ENCODE measurements around the gene SMYD2. TPM values are rescaled to one million over a fixed set of nuclear protein-coding genes. Genes with fewer than 3 reads are reported as not detected.

SMYD2 gene
- total and polyA plus RNA-seq, 2 of the 8 experiments (the other 6 are each of a cell fraction or from before 2014, with no cell fraction given), result 3.0 to 5.2 TPM

DNA sequence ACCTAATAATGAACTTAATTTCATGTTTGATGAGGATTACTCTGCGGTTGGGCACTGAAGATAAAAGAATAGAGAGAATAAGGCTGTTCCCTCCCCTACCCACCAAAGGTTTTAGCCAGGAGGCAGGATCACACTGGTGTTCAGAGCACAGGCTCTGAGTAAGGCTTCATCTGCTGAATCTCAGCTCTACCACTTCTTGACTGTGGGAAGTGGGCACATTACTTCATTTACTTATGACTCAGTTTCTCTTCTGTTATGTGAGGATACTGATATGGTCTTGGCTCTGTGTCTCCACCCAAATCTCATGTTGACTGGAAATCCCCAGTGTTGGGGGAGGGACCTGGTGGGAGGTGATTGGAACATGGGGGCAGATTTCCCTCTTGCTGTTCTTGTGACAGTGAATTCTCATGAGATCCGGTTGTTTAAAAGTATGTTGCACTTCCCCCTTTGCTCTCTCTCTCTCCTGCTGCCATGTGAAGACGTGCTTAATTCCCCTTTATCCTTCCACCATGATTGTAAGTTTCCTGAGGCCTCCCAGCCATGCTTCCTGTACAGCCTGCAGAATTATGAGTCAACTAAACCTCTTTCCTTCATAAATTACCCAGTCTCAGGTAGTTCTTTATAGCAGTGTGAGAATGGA lies 79.7 kb downstream of the SMYD2 start:
- Histone ChIP-seq H4K91ac (replicated peaks; ENCODE audit: insufficient read length, low read length) (no peak overlapping the region), H3K4me1 (replicated peaks in 1 of 4; ENCODE audit: control insufficient read depth in 3 of 4, insufficient read depth in 4 of 4, low read length in 3 of 4) (no peaks in the 10 kb centered on the region), H2BK5ac (ENCODE audit: low read depth, low read length) (no peak overlapping the region), H3K18ac (ENCODE audit: extremely low read depth, low read length) (no peak overlapping the region), H3K9me3 (ENCODE audit: insufficient read depth in 2 of 2, low read depth in 1 of 2, low read length in 1 of 2) (no peaks in the 10 kb centered on the region), H2AK5ac (ENCODE audit: low read depth, low read length) (no peak overlapping the region), H3K79me1 (ENCODE audit: low read depth, low read length) (no peaks in the 10 kb centered on the region; the same call in 1 of the 2 replicates), H3K27me3 (replicated peaks in 1 of 4; ENCODE audit: control insufficient read depth in 3 of 4, extremely low read depth in 1 of 4, insufficient read depth in 3 of 4, low read length in 3 of 4) (no peaks in the 10 kb centered on the region), H2BK12ac (ENCODE audit: low read depth, low read length) (no peak overlapping the region), H2AFZ (ENCODE audit: low read length) (no peak overlapping the region), H2BK15ac (ENCODE audit: low read length) (no peak overlapping the region), H3K36me3 (ENCODE audit: control insufficient read depth in 2 of 4, insufficient read depth in 4 of 4, low read length in 3 of 4) (peaks cover 2 to 59% (median 20%) of the 10 kb centered on the region in 4 experiments; a peak in 7 of 8 replicates), H3K14ac (ENCODE audit: insufficient read length) (no peak overlapping the region), H3K23me2 (ENCODE audit: low read depth, low read length) (peaks cover 2% of the 10 kb centered on the region; the same call in 1 of the 2 replicates), H3K4ac (replicated peaks; ENCODE audit: insufficient read length, low read depth, low read length) (no peak overlapping the region), H3K79me2 (ENCODE audit: control insufficient read depth in 1 of 2, insufficient read depth in 2 of 2, low read length in 2 of 2) (no peaks in the 10 kb centered on the region), H2BK20ac (ENCODE audit: low read length) (no peak overlapping the region), H3K23ac (ENCODE audit: insufficient read length) (no peak overlapping the region), H4K5ac (ENCODE audit: insufficient read length, low read depth, low read length) (no peak overlapping the region), H3K4me2 (ENCODE audit: insufficient read depth in 1 of 2, low read depth in 2 of 2, low read length in 2 of 2) (no peak overlapping the region), H4K8ac (ENCODE audit: extremely low read depth, insufficient read depth, low read length) (no peak overlapping the region), H3K56ac (replicated peaks; ENCODE audit: insufficient read length, low read depth, low read length) (no peak overlapping the region), H3K4me3 (ENCODE audit: extremely low read depth in 1 of 4, insufficient read depth in 2 of 4, low read depth in 3 of 4, low read length in 4 of 4) (no peak overlapping the region), H3K27ac (ENCODE audit: low read depth, low read length) (no peak overlapping the region), H2BK120ac (replicated peaks; ENCODE audit: low read depth, low read length) (no peak overlapping the region), H4K20me1 (replicated peaks in 1 of 2; ENCODE audit: control insufficient read depth in 1 of 2, insufficient read depth in 2 of 2, low read length in 2 of 2) (no peaks in the 10 kb centered on the region), H3K9ac (replicated peaks in 1 of 4; ENCODE audit: extremely low read depth in 1 of 4, low read depth in 3 of 4, low read length in 3 of 4) (no peak overlapping the region)
- CTCF ChIA-PET (ENCODE audit: partially characterized antibody), result interaction anchor here (1.0 to 11.1 kb wide), 8 partner anchors 8 to 136 kb away, joined by 3 to 124 read pairs (median 4); no protein-coding TSS in a partner anchor
- no peak for DNase-seq (ENCODE audit: low read depth in 1 of 2, low spot score in 2 of 2)
- no peak for FAIRE-seq
- 84% methylated on average over 3 of the region's 3 CpGs; no CpG with 5 or more reads in 1 of the 2 experiments for WGBS, 2 experiments (ENCODE audit: extremely low coverage in 1 of 2, insufficient coverage in 1 of 2, insufficient read length in 1 of 2, insufficient replicate concordance in 2 of 2, low coverage in 1 of 2, low lambda C conversion rate in 2 of 2, missing lambda C conversion rate in 1 of 2)
- TF ChIP-seq EP300 (IDR thresholded peaks at IDR 0.05; ENCODE audit: borderline replicate concordance in 1 of 2, low read depth in 2 of 2, low read length in 2 of 2), result no peak
- no peak for TF ChIP-seq BACH1 (IDR thresholded peaks at IDR 0.05; ENCODE audit: low read length)
- POLR2A ChIA-PET (ENCODE audit: partially characterized antibody), result interaction anchor here (2.0 kb wide), 1 partner anchor 9 kb away, joined by 4 read pairs; no protein-coding TSS in a partner anchor

Data from H1 (cell line).